ENCODE measurements around the gene LAMA3. TPM values are rescaled to one million over a fixed set of nuclear protein-coding genes. Genes with fewer than 3 reads are reported as not detected.

The LAMA3 gene
- polyA plus RNA-seq, 1 experiment = 0.32 TPM

GRCh38 chr18:23936381-23936958, 247.2 kb downstream of the LAMA3 start:
- no peak overlapping the region for H3K27ac ChIP-seq (ENCODE audit: low read depth, low read length)
- peaks cover 8% of the 10 kb centered on the region for H3K27me3 ChIP-seq (ENCODE audit: control insufficient read depth, insufficient read depth, low read length)
- ChIA-PET POLR2A (no interaction called here), CTCF (interaction anchor here (1.3 kb wide), 1 partner anchor 18 kb away, joined by 4 read pairs; no protein-coding TSS in a partner anchor)
- no peak overlapping the region for H3K4me3 ChIP-seq (ENCODE audit: low read depth, low read length)
- no peak for DNase-seq (ENCODE audit: low read depth, low spot score)
- no peaks in the 10 kb centered on the region for H3K9me3 ChIP-seq (ENCODE audit: control insufficient read depth, insufficient read depth, low read length)
- TF ChIP-seq, protein P1, sequence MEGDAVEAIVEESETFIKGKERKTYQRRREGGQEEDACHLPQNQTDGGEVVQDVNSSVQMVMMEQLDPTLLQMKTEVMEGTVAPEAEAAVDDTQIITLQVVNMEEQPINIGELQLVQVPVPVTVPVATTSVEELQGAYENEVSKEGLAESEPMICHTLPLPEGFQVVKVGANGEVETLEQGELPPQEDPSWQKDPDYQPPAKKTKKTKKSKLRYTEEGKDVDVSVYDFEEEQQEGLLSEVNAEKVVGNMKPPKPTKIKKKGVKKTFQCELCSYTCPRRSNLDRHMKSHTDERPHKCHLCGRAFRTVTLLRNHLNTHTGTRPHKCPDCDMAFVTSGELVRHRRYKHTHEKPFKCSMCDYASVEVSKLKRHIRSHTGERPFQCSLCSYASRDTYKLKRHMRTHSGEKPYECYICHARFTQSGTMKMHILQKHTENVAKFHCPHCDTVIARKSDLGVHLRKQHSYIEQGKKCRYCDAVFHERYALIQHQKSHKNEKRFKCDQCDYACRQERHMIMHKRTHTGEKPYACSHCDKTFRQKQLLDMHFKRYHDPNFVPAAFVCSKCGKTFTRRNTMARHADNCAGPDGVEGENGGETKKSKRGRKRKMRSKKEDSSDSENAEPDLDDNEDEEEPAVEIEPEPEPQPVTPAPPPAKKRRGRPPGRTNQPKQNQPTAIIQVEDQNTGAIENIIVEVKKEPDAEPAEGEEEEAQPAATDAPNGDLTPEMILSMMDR (IDR thresholded peaks at IDR 0.05; ENCODE audit: low read depth, low read length) = no peak

GRCh38 chr18:23938043-23938756, 248.9 kb downstream of the LAMA3 start:
- ChIA-PET POLR2A (no interaction called here), CTCF (interaction anchor here (2.8 kb wide), 1 partner anchor 20 kb away, joined by 12 read pairs; no protein-coding TSS in a partner anchor)
- H3K9me3 ChIP-seq (ENCODE audit: control insufficient read depth, insufficient read depth, low read length) = no peaks in the 10 kb centered on the region
- H3K27me3 ChIP-seq (ENCODE audit: control insufficient read depth, insufficient read depth, low read length) = peaks cover 8% of the 10 kb centered on the region
- TF ChIP-seq, protein P1 (IDR thresholded peaks at IDR 0.05; ENCODE audit: low read depth, low read length) = no peak
- no peak overlapping the region for H3K4me3 ChIP-seq (ENCODE audit: low read depth, low read length)
- DNase-seq (ENCODE audit: low read depth, low spot score) = no peak
- H3K27ac ChIP-seq (ENCODE audit: low read depth, low read length) = no peak overlapping the region

DNA sequence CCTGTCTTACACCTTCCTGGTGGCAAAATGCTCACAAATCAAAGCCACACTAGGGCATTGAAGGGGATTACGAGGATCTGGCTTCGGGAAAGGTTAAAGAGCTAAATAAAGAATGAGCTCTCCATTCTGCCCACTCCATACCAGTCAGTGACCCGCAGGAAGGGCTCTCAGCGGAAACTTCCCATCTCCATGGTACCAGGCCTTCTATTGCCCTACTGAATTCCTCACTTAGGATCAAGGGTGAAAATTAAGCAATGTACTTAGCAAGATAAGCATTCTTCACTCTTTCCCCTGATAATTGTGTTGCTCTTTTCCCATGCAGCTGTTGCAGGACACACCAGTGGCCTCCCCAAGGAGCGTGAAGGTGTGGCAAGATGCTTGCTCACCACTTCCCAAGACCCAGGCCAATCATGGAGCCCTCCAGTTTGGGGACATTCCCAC, 249.7 kb downstream of the LAMA3 start:
- Histone ChIP-seq H3K27ac (ENCODE audit: low read depth, low read length) (no peak overlapping the region), H3K27me3 (ENCODE audit: control insufficient read depth, insufficient read depth, low read length) (peaks cover 8% of the 10 kb centered on the region), H3K9me3 (ENCODE audit: control insufficient read depth, insufficient read depth, low read length) (no peaks in the 10 kb centered on the region), H3K4me3 (ENCODE audit: low read depth, low read length) (no peak overlapping the region)
- POLR2A ChIA-PET = no interaction called here
- DNase-seq (ENCODE audit: low read depth, low spot score) = no peak
- CTCF ChIA-PET = interaction anchor here (2.8 kb wide), 1 partner anchor 20 kb away, joined by 12 read pairs; no protein-coding TSS in a partner anchor
- TF ChIP-seq, protein P1 (IDR thresholded peaks at IDR 0.05; ENCODE audit: low read depth, low read length) = no peak

DNA sequence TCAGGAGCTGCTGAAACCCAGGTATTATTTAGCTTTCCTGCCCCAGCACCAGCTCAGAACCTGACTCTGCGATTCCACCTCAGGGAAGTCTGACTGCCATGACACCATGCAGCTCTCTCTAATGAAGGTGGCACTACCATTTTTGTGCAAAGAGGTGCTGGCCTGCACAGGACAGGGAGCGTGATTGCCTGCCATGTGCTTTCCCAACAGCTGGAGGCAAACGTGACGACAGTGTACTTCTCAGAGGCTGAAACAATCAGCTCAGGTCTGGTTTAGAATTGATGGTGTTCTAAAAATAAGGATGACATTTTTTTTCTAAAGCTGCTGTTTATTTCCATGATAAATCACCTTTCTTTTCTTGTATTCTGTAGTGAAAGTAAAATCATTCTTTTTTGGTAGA, 250.1 kb downstream of the LAMA3 start:
- H3K27me3 ChIP-seq (ENCODE audit: control insufficient read depth, insufficient read depth, low read length) = peaks cover 8% of the 10 kb centered on the region
- ChIA-PET POLR2A (no interaction called here), CTCF (interaction anchor here (2.8 kb wide), 1 partner anchor 21 kb away, joined by 12 read pairs; no protein-coding TSS in a partner anchor)
- H3K27ac ChIP-seq (ENCODE audit: low read depth, low read length) = no peak overlapping the region
- TF ChIP-seq, protein P1 (IDR thresholded peaks at IDR 0.05; ENCODE audit: low read depth, low read length) = no peak
- no peaks in the 10 kb centered on the region for H3K9me3 ChIP-seq (ENCODE audit: control insufficient read depth, insufficient read depth, low read length)
- no peak for DNase-seq (ENCODE audit: low read depth, low spot score)
- H3K4me3 ChIP-seq (ENCODE audit: low read depth, low read length) = no peak overlapping the region

DNA sequence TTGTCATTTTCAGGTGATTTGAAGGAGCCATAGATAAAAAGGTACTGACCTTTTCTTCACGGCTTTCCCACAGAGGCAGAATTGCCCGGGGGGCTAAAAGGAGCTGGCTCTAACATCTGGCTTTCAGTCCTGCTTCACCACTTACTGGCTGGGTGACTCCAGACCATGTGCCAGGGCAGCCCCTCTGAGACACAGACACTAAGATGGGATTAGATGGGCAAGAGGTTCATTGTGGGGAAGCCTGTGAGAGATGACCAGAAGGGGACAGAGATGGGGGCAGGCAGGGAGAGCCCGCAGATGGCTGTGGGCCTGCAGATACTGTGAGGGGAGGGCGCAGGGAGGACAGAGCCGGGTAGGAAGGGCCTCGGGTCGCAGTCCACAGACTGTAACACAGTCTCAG, 250.6 kb downstream of the LAMA3 start:
- DNase-seq (ENCODE audit: low read depth, low spot score) = no peak
- CTCF ChIA-PET = interaction anchor here (2.8 kb wide), 1 partner anchor 21 kb away, joined by 12 read pairs; no protein-coding TSS in a partner anchor
- Histone ChIP-seq H3K27me3 (ENCODE audit: control insufficient read depth, insufficient read depth, low read length) (peaks cover 8% of the 10 kb centered on the region), H3K27ac (ENCODE audit: low read depth, low read length) (no peak overlapping the region), H3K4me3 (ENCODE audit: low read depth, low read length) (no peak overlapping the region), H3K9me3 (ENCODE audit: control insufficient read depth, insufficient read depth, low read length) (no peaks in the 10 kb centered on the region)
- POLR2A ChIA-PET = no interaction called here
- TF ChIP-seq, protein P1 (IDR thresholded peaks at IDR 0.05; ENCODE audit: low read depth, low read length) = no peak

All from AG04450 (cell line).